Colonic mucosa (tissue), 4 donors: ENCODE data around the gene SECISBP2. TPM values are rescaled to one million over a fixed set of nuclear protein-coding genes. Genes with fewer than 3 reads are reported as not detected.

Source experiments
- DNase-seq: peaks from one replicate; pipeline ENCODE4 v3.0.0-alpha.2; 2020
- H3K27ac ChIP-seq: fragments of 200-600 bp; one replicate; pipeline ENCODE4 v1.8.0; 2021
- H3K27me3 ChIP-seq: fragments of 200-600 bp; one replicate; pipeline ENCODE4 v1.8.0; 2021
- H3K36me3 ChIP-seq: fragments of 200-600 bp; one replicate; pipeline ENCODE4 v1.8.0; 2021
- H3K4me1 ChIP-seq: fragments of 200-600 bp; one replicate; pipeline ENCODE4 v1.8.0; 2021; ENCODE audit warnings: mild to moderate bottlenecking
- H3K4me3 ChIP-seq: fragments of 200-600 bp; one replicate; pipeline ENCODE4 v1.8.0; 2021
- H3K9ac ChIP-seq, 2 donors: one replicate each; pipeline ENCODE4 v1.7.0; 2013; ENCODE audit warnings: control low read depth in 2 of 2, low read depth in 2 of 2, low read length in 2 of 2
- H3K9me3 ChIP-seq: fragments of 200-600 bp; one replicate; pipeline ENCODE4 v1.8.0; 2021
- intact Hi-C: fragments of 100-400 bp; cut with DNase I; formaldehyde crosslinking; loops from one replicate; pipeline ENCODE4 v1.14.1; 2022
- microRNA-seq: library from miRNA; unstranded; fragments of <30 nt; microRNA quantifications from one replicate; pipeline ENCODE4, GENCODE V29; 2019
- total RNA-seq, 2 donors: library from RNA; stranded (reverse); fragmentation: NEBNext Ultra II Directional in 1 of 2; extraction: Animal tissue kit (Norgen Biotek cat#: 25700) in 1 of 2; gene quantifications; one replicate each; pipeline ENCODE4 v1.2.1, GENCODE V29; 2021
- TF ChIP-seq, protein P1 (sequence below): fragments of 200-600 bp; IDR thresholded peaks from one replicate; pipeline ENCODE4 v1.8.0; 2022; ENCODE audit warnings: antibody characterized with exemption, mild to moderate bottlenecking
- donor health status: healthy.
- donor health status: DM: no; HTN: no; CAD: no.
- donor health status: DM: no; HTN: no; CAD: no.

The SECISBP2 gene
- total RNA-seq, 2 donors from 2014 or later, result 37.6 to 42.2 TPM

DNA sequence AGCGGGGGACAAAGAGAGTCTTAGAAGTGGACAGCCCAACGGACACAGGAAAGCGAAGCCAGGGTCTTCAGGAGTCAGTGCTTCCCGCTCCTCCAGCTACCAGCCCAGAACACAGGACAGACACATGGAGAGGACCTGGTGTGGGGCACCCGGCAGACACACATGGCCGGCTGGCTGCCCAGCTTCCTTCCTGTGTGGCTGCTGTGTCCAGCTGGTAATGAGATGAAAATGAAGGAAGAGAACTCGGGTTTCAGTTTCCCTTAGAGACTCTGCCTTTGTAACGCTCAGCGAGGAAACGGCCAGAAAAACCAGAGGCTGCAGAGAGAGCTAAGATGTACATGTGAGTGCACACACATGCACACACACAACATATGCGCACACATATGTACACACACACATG lies 87.5 kb downstream of the SECISBP2 start:
- Histone ChIP-seq H3K9me3 (no peaks in the 10 kb centered on the region), H3K4me3 (no peak overlapping the region), H3K36me3 (no peaks in the 10 kb centered on the region), H3K9ac (peak overlapping the region in 1 of 2 donors; percentile 60), H3K27me3 (no peaks in the 10 kb centered on the region), H3K4me1 (no peaks in the 10 kb centered on the region), H3K27ac (peak overlapping the region; percentile 3)
- no peak for DNase-seq
- intact Hi-C loops, result no loop called here
- TF ChIP-seq, protein P1, sequence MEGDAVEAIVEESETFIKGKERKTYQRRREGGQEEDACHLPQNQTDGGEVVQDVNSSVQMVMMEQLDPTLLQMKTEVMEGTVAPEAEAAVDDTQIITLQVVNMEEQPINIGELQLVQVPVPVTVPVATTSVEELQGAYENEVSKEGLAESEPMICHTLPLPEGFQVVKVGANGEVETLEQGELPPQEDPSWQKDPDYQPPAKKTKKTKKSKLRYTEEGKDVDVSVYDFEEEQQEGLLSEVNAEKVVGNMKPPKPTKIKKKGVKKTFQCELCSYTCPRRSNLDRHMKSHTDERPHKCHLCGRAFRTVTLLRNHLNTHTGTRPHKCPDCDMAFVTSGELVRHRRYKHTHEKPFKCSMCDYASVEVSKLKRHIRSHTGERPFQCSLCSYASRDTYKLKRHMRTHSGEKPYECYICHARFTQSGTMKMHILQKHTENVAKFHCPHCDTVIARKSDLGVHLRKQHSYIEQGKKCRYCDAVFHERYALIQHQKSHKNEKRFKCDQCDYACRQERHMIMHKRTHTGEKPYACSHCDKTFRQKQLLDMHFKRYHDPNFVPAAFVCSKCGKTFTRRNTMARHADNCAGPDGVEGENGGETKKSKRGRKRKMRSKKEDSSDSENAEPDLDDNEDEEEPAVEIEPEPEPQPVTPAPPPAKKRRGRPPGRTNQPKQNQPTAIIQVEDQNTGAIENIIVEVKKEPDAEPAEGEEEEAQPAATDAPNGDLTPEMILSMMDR, result no peak

DNA sequence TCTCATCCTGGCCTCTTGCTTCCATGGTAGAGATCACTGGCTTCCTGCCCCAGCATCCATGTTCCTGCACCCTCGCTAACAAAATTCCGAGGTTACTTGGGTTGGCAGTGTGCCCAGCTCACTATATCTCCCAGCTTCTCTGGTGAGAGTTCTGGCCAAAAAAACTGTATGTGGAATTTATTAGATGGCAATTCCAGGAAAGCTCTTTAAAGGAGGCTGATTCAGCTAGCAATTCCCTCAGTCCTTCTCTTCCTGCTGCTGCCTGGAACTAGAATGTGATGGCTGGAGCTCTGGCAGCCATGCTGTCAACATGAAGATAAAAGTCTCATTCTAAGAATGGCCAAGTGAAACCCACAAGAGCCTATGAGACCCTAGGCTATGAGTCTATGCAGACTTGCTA lies 88.8 kb downstream of the SECISBP2 start:
- H3K4me1 ChIP-seq, result no peaks in the 10 kb centered on the region
- no peak overlapping the region for H3K4me3 ChIP-seq
- DNase-seq, result no peak
- intact Hi-C loops, result no loop called here
- H3K27me3 ChIP-seq, result no peaks in the 10 kb centered on the region
- no peaks in the 10 kb centered on the region for H3K9me3 ChIP-seq
- no peak overlapping the region for H3K9ac ChIP-seq
- H3K27ac ChIP-seq, result peak overlapping the region; percentile 3
- TF ChIP-seq, protein P1, result no peak
- no peaks in the 10 kb centered on the region for H3K36me3 ChIP-seq

DNA sequence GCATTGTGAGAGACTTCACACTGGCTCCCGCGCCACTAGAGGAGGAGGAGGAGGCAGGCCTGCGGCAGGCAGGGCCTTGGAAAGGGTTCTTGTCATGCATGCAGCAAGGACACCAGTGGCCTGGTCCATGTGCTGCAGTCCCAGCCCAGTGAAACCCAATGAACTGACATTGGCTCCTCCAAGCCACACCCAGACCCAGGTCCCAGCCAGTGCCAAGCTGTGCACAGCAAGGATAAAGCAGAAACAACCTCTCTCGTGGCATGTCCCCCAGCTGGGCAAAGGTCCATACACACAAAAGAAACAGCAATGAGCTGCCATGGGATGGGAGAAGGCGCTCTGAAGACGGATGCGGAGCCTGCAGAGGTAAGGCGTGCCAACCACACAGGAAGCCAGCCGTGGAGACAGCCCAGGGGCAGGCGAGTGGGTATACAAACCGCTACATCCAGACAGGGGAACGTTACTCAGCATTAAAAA lies 90.4 kb downstream of the SECISBP2 start:
- TF ChIP-seq, protein P1, result no peak
- intact Hi-C loops, result no loop called here
- Histone ChIP-seq H3K4me1 (no peaks in the 10 kb centered on the region), H3K27me3 (no peaks in the 10 kb centered on the region), H3K4me3 (no peak overlapping the region), H3K36me3 (no peaks in the 10 kb centered on the region), H3K27ac (no peak overlapping the region), H3K9ac (no peak overlapping the region), H3K9me3 (no peaks in the 10 kb centered on the region)
- DNase-seq, result no peak

Small RNA genes within 50 kb of the gene (microRNA-seq; reads per million reads assigned to microRNA genes)
- not detected for gene MIR3153

Other genes with a start within 250 kb of the SECISBP2 start
- under 1 TPM; 0.32 to 0.58 TPM for gene SHC3, start 139.7 kb upstream of the SECISBP2 start, total RNA-seq
- gene CKS2, start 7.3 kb upstream of the SECISBP2 start, total RNA-seq, result 100 to 1,000 TPM in 1 of 2 donors, 10 to 100 TPM in 1; 42.4 to 134 TPM
- gene SEMA4D, start 179.6 kb downstream of the SECISBP2 start, total RNA-seq, result 10 to 100 TPM; 14.7 to 19.0 TPM